MCF 10A (cell line): ENCODE results near the gene RANBP9. TPM values are rescaled to one million over a fixed set of nuclear protein-coding genes. Genes with fewer than 3 reads are reported as not detected.
A peak's percentile ranks its signal among the peaks of the same experiment; 100 is the strongest.

Experiments used
- BruUV-seq: library from RNA; stranded (reverse); fragments of 400-500 nt; replicated peaks from 2 replicates; lab custom pipeline; 2021; lab: Mats Ljungman, UMichigan
- CTCF ChIA-PET: fragments of 300-600 bp; sonication (Branson Sonifier 250); formaldehyde crosslinking; extraction: SDS; loops from one replicate; lab custom pipeline; 2021; ENCODE audit warnings: antibody characterized with exemption, inconsistent platforms; lab: Yijun Ruan, JAX
- POLR2A ChIA-PET: fragments of 300-600, 350-650 bp; sonication (Branson Sonifier 250); formaldehyde crosslinking; extraction: SDS; loops from one replicate; lab custom pipeline; 2020; ENCODE audit warnings: antibody characterized with exemption, inconsistent platforms; lab: Yijun Ruan, JAX
- DNase-seq: peaks from one replicate; pipeline ENCODE4 v3.0.0-alpha.2; 2018; ENCODE audit not compliant: unreplicated experiment
- H3K27ac Mint-ChIP-seq: one replicate; pipeline ENCODE4 v1.8.0; 2022; ENCODE audit warnings: mild to moderate bottlenecking, low read depth, mixed read lengths; ENCODE audit not compliant: unreplicated experiment
- H3K27me3 Mint-ChIP-seq: one replicate; pipeline ENCODE4 v1.8.0; 2022; ENCODE audit warnings: mixed read lengths; ENCODE audit not compliant: insufficient read depth, unreplicated experiment
- H3K36me3 Mint-ChIP-seq: one replicate; pipeline ENCODE4 v1.8.0; 2022; ENCODE audit warnings: mild to moderate bottlenecking, moderate library complexity, mixed read lengths; ENCODE audit not compliant: insufficient read depth, unreplicated experiment
- H3K4me1 Mint-ChIP-seq: one replicate; pipeline ENCODE4 v1.8.0; 2022; ENCODE audit warnings: mixed read lengths; ENCODE audit not compliant: insufficient read depth, unreplicated experiment
- H3K4me3 Mint-ChIP-seq: one replicate; pipeline ENCODE4 v1.8.0; 2022; ENCODE audit warnings: mild to moderate bottlenecking, moderate library complexity, mixed read lengths; ENCODE audit not compliant: unreplicated experiment
- H3K9me3 Mint-ChIP-seq: one replicate; pipeline ENCODE4 v1.8.0; 2022; ENCODE audit warnings: mixed read lengths; ENCODE audit not compliant: unreplicated experiment
- intact Hi-C: fragments of 100-400 bp; cut with micrococcal nuclease; formaldehyde crosslinking; loops from 2 replicates; pipeline ENCODE4 v1.14.1; 2022
- total RNA-seq: library from RNA; stranded (reverse); gene quantifications from 2 replicates; pipeline ENCODE4 v1.2.3, GENCODE V29; 2022
- TF ChIP-seq, protein P1 (sequence below): fragments of 200-600 bp; IDR thresholded peaks from one replicate; pipeline ENCODE4 v1.8.0; 2022; ENCODE audit warnings: antibody characterized with exemption, mild to moderate bottlenecking; ENCODE audit not compliant: unreplicated experiment

The RANBP9 gene
- total RNA-seq, 1 experiment from 2014 or later: 48.0 TPM

DNA sequence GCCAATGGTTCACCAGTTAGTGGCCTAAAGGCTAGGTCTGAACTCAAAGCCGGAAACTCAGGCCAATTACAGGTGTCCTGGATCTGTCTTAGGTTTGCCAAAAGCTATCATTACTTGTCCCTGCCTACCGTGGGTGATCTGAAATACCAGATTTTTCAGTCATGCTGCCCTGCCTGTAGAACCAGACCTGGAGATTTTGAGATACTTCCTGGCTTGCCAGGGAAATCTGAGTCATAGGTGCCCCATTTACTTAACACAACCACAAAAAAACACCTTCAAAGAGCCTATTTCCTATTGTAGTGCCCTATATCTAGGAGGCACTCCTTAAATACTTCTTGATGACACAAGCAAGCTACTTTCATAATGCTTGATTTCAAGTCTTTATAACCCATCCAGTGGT lies 13.9 kb upstream of the RANBP9 start:
- peaks cover 27% of the 10 kb centered on the region for H3K4me1 Mint-ChIP-seq
- POLR2A ChIA-PET: interaction anchor here (0.9 to 3.4 kb wide), 6 partner anchors 11 to 89 kb away, joined by 3 to 39 read pairs (median 5); partner anchors contain the start of genes MCUR1 and RANBP9
- no peaks in the 10 kb centered on the region for H3K36me3 Mint-ChIP-seq
- CTCF ChIA-PET: interaction anchor here (0.8 kb wide), 1 partner anchor 86 kb away, joined by 3 read pairs; no protein-coding TSS in a partner anchor
- H3K4me3 Mint-ChIP-seq: no peak overlapping the region
- intact Hi-C loops: no loop called here
- H3K9me3 Mint-ChIP-seq: no peaks in the 10 kb centered on the region
- no peaks in the 10 kb centered on the region for H3K27me3 Mint-ChIP-seq
- TF ChIP-seq, protein P1, sequence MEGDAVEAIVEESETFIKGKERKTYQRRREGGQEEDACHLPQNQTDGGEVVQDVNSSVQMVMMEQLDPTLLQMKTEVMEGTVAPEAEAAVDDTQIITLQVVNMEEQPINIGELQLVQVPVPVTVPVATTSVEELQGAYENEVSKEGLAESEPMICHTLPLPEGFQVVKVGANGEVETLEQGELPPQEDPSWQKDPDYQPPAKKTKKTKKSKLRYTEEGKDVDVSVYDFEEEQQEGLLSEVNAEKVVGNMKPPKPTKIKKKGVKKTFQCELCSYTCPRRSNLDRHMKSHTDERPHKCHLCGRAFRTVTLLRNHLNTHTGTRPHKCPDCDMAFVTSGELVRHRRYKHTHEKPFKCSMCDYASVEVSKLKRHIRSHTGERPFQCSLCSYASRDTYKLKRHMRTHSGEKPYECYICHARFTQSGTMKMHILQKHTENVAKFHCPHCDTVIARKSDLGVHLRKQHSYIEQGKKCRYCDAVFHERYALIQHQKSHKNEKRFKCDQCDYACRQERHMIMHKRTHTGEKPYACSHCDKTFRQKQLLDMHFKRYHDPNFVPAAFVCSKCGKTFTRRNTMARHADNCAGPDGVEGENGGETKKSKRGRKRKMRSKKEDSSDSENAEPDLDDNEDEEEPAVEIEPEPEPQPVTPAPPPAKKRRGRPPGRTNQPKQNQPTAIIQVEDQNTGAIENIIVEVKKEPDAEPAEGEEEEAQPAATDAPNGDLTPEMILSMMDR: no peak
- no TSS peak for BruUV-seq
- peak overlapping the region; percentile 84 for H3K27ac Mint-ChIP-seq
- DNase-seq: peak; percentile 88

DNA sequence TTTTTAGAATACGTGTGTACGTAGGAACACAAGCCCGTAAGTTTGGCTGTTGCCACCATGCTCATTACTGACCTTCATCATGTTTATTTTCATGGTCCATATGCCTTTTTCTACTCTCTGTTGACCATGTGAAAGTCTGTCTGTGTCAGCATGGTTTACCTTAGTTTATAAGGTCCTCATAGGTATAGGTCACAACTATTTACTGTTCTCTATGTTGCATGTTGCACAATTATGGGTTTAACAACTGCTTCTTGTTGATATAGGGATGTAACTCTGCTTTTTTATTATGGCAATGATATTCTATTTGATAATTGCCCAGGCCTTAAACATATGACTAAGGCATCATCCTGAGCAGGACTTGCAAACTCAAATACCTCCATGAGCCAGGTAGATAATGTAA lies 13.4 kb upstream of the RANBP9 start:
- Mint-ChIP-seq H3K4me3 (no peak overlapping the region), H3K9me3 (no peaks in the 10 kb centered on the region), H3K36me3 (no peaks in the 10 kb centered on the region), H3K27ac (peak overlapping the region; percentile 84), H3K4me1 (peaks cover 24% of the 10 kb centered on the region), H3K27me3 (no peaks in the 10 kb centered on the region)
- BruUV-seq: no TSS peak
- TF ChIP-seq, protein P1: no peak
- no peak for DNase-seq
- intact Hi-C loops: no loop called here
- POLR2A ChIA-PET: interaction anchor here (1.0 to 3.4 kb wide), 5 partner anchors 14 to 89 kb away, joined by 3 to 39 read pairs (median 5); partner anchors contain the start of genes MCUR1 and RANBP9
- CTCF ChIA-PET: no interaction called here

DNA sequence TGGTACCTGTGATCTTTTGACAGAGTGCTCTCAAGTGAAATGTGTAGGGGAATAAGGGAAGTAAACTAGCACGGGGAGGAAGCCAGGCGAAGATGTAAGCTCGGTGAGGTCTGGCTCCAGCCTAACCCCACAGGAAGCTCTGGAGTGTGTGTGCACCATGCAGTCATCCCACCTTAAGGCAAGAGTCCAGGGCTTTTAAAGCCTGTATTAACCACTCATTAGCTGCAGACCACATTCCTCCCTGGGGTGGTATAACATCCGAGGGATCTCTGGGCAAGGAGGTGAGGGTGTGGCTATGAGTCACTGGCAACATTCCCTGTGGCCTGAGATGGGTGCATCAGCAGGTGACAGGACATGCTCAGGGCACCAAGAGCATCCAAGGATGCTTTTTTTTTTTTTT lies 12.5 kb upstream of the RANBP9 start:
- Mint-ChIP-seq H3K9me3 (no peaks in the 10 kb centered on the region), H3K4me3 (no peak overlapping the region), H3K4me1 (peaks cover 19% of the 10 kb centered on the region), H3K36me3 (no peaks in the 10 kb centered on the region), H3K27ac (no peak overlapping the region), H3K27me3 (no peaks in the 10 kb centered on the region)
- DNase-seq: peak; percentile 85
- ChIA-PET CTCF (no interaction called here), POLR2A (interaction anchor here (0.6 to 3.4 kb wide), 4 partner anchors 13 to 87 kb away, joined by 3 to 39 read pairs (median 4); partner anchors contain the start of gene RANBP9)
- BruUV-seq: no TSS peak
- intact Hi-C loops: no loop called here
- TF ChIP-seq, protein P1: no peak

DNA sequence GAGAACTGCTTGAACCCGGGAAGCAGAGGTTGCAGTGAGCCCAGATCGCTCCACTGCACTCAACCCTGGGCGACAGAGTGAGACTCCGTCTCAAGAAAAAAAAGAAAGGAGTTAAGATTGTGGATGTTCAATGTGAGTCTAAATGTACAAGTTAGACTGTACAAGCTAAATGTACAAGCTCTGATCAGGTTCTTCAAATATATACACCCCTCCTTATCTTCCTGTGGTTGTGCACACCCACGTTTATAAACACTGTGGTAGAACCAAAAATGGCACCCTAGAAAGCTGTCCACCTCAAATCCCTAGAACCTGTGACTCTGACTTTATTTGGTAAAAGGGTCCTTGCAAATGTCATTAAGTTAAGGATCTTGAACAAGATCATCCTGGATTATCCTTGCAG lies 11.2 kb upstream of the RANBP9 start:
- H3K4me3 Mint-ChIP-seq: no peak overlapping the region
- intact Hi-C loops: no loop called here
- ChIA-PET CTCF (no interaction called here), POLR2A (interaction anchor here (1.6 to 3.4 kb wide), 2 partner anchors 12 to 38 kb away, joined by 4 to 39 read pairs; partner anchors contain the start of gene RANBP9)
- no TSS peak for BruUV-seq
- TF ChIP-seq, protein P1: no peak
- peaks cover 19% of the 10 kb centered on the region for H3K4me1 Mint-ChIP-seq
- H3K27ac Mint-ChIP-seq: no peak overlapping the region
- no peaks in the 10 kb centered on the region for H3K27me3 Mint-ChIP-seq
- no peaks in the 10 kb centered on the region for H3K36me3 Mint-ChIP-seq
- no peak for DNase-seq
- H3K9me3 Mint-ChIP-seq: no peaks in the 10 kb centered on the region
